Retinal pigment epithelial cell (primary cell): ENCODE data around the gene LRRC3.

Experiments used
- DNase-seq: peaks from one replicate; pipeline ENCODE4 v3.0.0-alpha.2; 2010; ENCODE audit warnings: low read depth
- H3K4me3 ChIP-seq: 2 replicates; pipeline ENCODE4 v1.5.1; 2011; ENCODE audit warnings: mild to moderate bottlenecking, low read length, control low read depth, moderate library complexity
- CTCF ChIP-seq: conservative IDR thresholded peaks from 2 replicates; pipeline ENCODE4 v1.5.1; 2011; ENCODE audit warnings: low read depth, low read length, control low read depth, inconsistent platforms

Gene LRRC3

GRCh38 chr21:44495611-44496563 lies 40.6 kb downstream of the LRRC3 start:
- no peak for DNase-seq
- H3K4me3 ChIP-seq = no peak overlapping the region
- no peak for TF ChIP-seq CTCF

GRCh38 chr21:44496564-44497550 lies 41.5 kb downstream of the LRRC3 start:
- no peak for DNase-seq
- no peak overlapping the region for H3K4me3 ChIP-seq
- TF ChIP-seq CTCF = no peak

GRCh38 chr21:44497703-44498126 lies 42.4 kb downstream of the LRRC3 start:
- DNase-seq = no peak
- H3K4me3 ChIP-seq = no peak overlapping the region
- TF ChIP-seq CTCF = no peak

- DNase-seq = no peak
- H3K4me3 ChIP-seq = no peak overlapping the region
- TF ChIP-seq CTCF = no peak
Measured at GRCh38 chr21:44498280-44499210, 43.2 kb downstream of the LRRC3 start.

- DNase-seq = no peak
- no peak overlapping the region for H3K4me3 ChIP-seq
- no peak for TF ChIP-seq CTCF
Measured at GRCh38 chr21:44499211-44499560, 43.9 kb downstream of the LRRC3 start.

- no peak for TF ChIP-seq CTCF
- no peak overlapping the region for H3K4me3 ChIP-seq
- DNase-seq = no peak
Measured at GRCh38 chr21:44499631-44500030, 44.3 kb downstream of the LRRC3 start.
